Esophagus (tissue), 2 donors: ENCODE measurements around the gene BCAS3. TPM values are rescaled to one million over a fixed set of nuclear protein-coding genes. Genes with fewer than 3 reads are reported as not detected.

Experiments used
- H3K27ac ChIP-seq, 2 donors: one replicate each; pipeline ENCODE4 v1.5.1; 2013; ENCODE audit warnings: low read depth in 2 of 2, mild to moderate bottlenecking in 2 of 2, inconsistent platforms in 1 of 2, low read length in 1 of 2, moderate library complexity in 1 of 2
- H3K27me3 ChIP-seq, 2 donors: one replicate each; pipeline ENCODE4 v1.6.1; 2013; ENCODE audit warnings: low read length in 2 of 2, control low read depth in 1 of 2, mild to moderate bottlenecking in 1 of 2; ENCODE audit not compliant: insufficient read depth in 2 of 2, control insufficient read depth in 1 of 2
- H3K36me3 ChIP-seq, 2 donors: one replicate each; pipeline ENCODE4 v1.6.1; 2013; ENCODE audit warnings: low read length in 1 of 2; ENCODE audit not compliant: control insufficient read depth in 2 of 2, insufficient read depth in 2 of 2
- H3K4me1 ChIP-seq, 2 donors: one replicate each; pipeline ENCODE4 v1.6.1; 2013; ENCODE audit warnings: low read length in 1 of 2; ENCODE audit not compliant: control insufficient read depth in 2 of 2, insufficient read depth in 2 of 2
- H3K4me3 ChIP-seq, 2 donors: one replicate each; pipeline ENCODE4 v1.5.1; 2013; ENCODE audit warnings: low read length in 2 of 2, mild to moderate bottlenecking in 2 of 2, low read depth in 1 of 2, moderate library complexity in 1 of 2
- H3K9me3 ChIP-seq, 2 donors: one replicate each; pipeline ENCODE4 v1.6.1; 2013; ENCODE audit warnings: mild to moderate bottlenecking in 2 of 2, low read depth in 1 of 2, low read length in 1 of 2, moderate library complexity in 1 of 2; ENCODE audit not compliant: control insufficient read depth in 2 of 2, insufficient read depth in 1 of 2
- WGBS, 2 donors: extraction: QIAGEN DNeasy Blood & Tissue Kit; methylation state at CpG; one replicate each; pipeline ENCODE4 v1.1.7; 2013; 5-methylcytosine and 5-hydroxymethylcytosine counted together
- polyA plus RNA-seq, 2 donors: library from polyadenylated mRNA; stranded (reverse); fragments of 200-250 nt; gene quantifications; one replicate each; pipeline ENCODE4 v1.2.3, GENCODE V29; 2013
- donor health status: healthy with polysubstance abuse.
- donor health status: Bipolar disorder and iron deficiency.

The BCAS3 gene
- polyA plus RNA-seq, 2 donors = 4.7 to 6.6 TPM

- Histone ChIP-seq H3K9me3 (no peaks in the 10 kb centered on the region), H3K27ac (no peak overlapping the region), H3K4me3 (no peak overlapping the region), H3K27me3 (no peaks in the 10 kb centered on the region), H3K4me1 (no peaks in the 10 kb centered on the region), H3K36me3 (no peaks in the 10 kb centered on the region)
- 77 to 78% methylated on average over 3 of the region's 3 CpGs for WGBS, 2 donors
Observed at GRCh38 chr17:61007980-61008379, 330.3 kb downstream of the BCAS3 start.

- 55 to 82% methylated on average over 1 of the region's 1 CpG for WGBS, 2 donors
- Histone ChIP-seq H3K27ac (no peak overlapping the region), H3K4me1 (no peaks in the 10 kb centered on the region), H3K9me3 (no peaks in the 10 kb centered on the region), H3K36me3 (no peaks in the 10 kb centered on the region), H3K4me3 (no peak overlapping the region), H3K27me3 (no peaks in the 10 kb centered on the region)
Observed at GRCh38 chr17:61009663-61010062, 332.0 kb downstream of the BCAS3 start.

GRCh38 chr17:61010661-61011170, 333.1 kb downstream of the BCAS3 start:
- Histone ChIP-seq H3K36me3 (no peaks in the 10 kb centered on the region), H3K27ac (no peak overlapping the region), H3K9me3 (no peaks in the 10 kb centered on the region), H3K4me1 (no peaks in the 10 kb centered on the region), H3K4me3 (no peak overlapping the region), H3K27me3 (no peaks in the 10 kb centered on the region)
- WGBS, 2 donors = 81 to 85% methylated on average over 2 of the region's 2 CpGs

GRCh38 chr17:61011251-61011650, 333.6 kb downstream of the BCAS3 start:
- Histone ChIP-seq H3K27ac (no peak overlapping the region), H3K4me3 (no peak overlapping the region), H3K4me1 (no peaks in the 10 kb centered on the region), H3K27me3 (no peaks in the 10 kb centered on the region), H3K9me3 (no peaks in the 10 kb centered on the region), H3K36me3 (no peaks in the 10 kb centered on the region)
- WGBS, 2 donors = 89 to 91% methylated on average over 4 of the region's 4 CpGs

- H3K36me3 ChIP-seq = no peaks in the 10 kb centered on the region
- H3K4me1 ChIP-seq = no peaks in the 10 kb centered on the region
- H3K27ac ChIP-seq = no peak overlapping the region
- H3K9me3 ChIP-seq = no peaks in the 10 kb centered on the region
- no peak overlapping the region for H3K4me3 ChIP-seq
- 64 to 75% methylated on average over 3 of the region's 3 CpGs for WGBS, 2 donors
- no peaks in the 10 kb centered on the region for H3K27me3 ChIP-seq
Observed at GRCh38 chr17:61015966-61016365, 338.3 kb downstream of the BCAS3 start.

GRCh38 chr17:61017317-61018006, 339.8 kb downstream of the BCAS3 start:
- H3K27ac ChIP-seq = no peak overlapping the region
- no peak overlapping the region for H3K4me3 ChIP-seq
- H3K27me3 ChIP-seq = no peaks in the 10 kb centered on the region
- H3K9me3 ChIP-seq = no peaks in the 10 kb centered on the region
- 85 to 91% methylated on average over 3 of the region's 3 CpGs for WGBS, 2 donors
- H3K4me1 ChIP-seq = no peaks in the 10 kb centered on the region
- H3K36me3 ChIP-seq = no peaks in the 10 kb centered on the region

GRCh38 chr17:61018938-61019337, 341.3 kb downstream of the BCAS3 start:
- H3K4me3 ChIP-seq = no peak overlapping the region
- 95 to 97% methylated on average over 5 of the region's 5 CpGs for WGBS, 2 donors
- H3K27ac ChIP-seq = no peak overlapping the region
- no peaks in the 10 kb centered on the region for H3K4me1 ChIP-seq
- H3K36me3 ChIP-seq = no peaks in the 10 kb centered on the region
- H3K9me3 ChIP-seq = no peaks in the 10 kb centered on the region
- H3K27me3 ChIP-seq = no peaks in the 10 kb centered on the region

GRCh38 chr17:61023996-61024395, 346.3 kb downstream of the BCAS3 start:
- Histone ChIP-seq H3K27ac (no peak overlapping the region), H3K9me3 (no peaks in the 10 kb centered on the region), H3K4me1 (no peaks in the 10 kb centered on the region), H3K4me3 (no peak overlapping the region), H3K36me3 (no peaks in the 10 kb centered on the region), H3K27me3 (no peaks in the 10 kb centered on the region)
- 89 to 91% methylated on average over 2 of the region's 2 CpGs for WGBS, 2 donors

- WGBS, 2 donors = 94 to 98% methylated on average over 3 of the region's 3 CpGs
- H3K36me3 ChIP-seq = no peaks in the 10 kb centered on the region
- no peaks in the 10 kb centered on the region for H3K4me1 ChIP-seq
- H3K27ac ChIP-seq = no peak overlapping the region
- no peaks in the 10 kb centered on the region for H3K27me3 ChIP-seq
- H3K4me3 ChIP-seq = no peak overlapping the region
- no peaks in the 10 kb centered on the region for H3K9me3 ChIP-seq
Observed at GRCh38 chr17:61026818-61027217, 349.2 kb downstream of the BCAS3 start.

GRCh38 chr17:61029181-61029580, 351.5 kb downstream of the BCAS3 start:
- Histone ChIP-seq H3K27ac (no peak overlapping the region), H3K9me3 (no peaks in the 10 kb centered on the region), H3K4me1 (no peaks in the 10 kb centered on the region), H3K4me3 (no peak overlapping the region), H3K36me3 (no peaks in the 10 kb centered on the region), H3K27me3 (no peaks in the 10 kb centered on the region)
- 93 to 97% methylated on average over 4 of the region's 4 CpGs for WGBS, 2 donors
